Ishikawa (cell line): ENCODE results near the gene SLC37A3.

ENCODE experiments used
- CEBPB ChIP-seq: IDR thresholded peaks from 2 replicates; pipeline ENCODE4 v1.6.1; 2012
- CREB1 ChIP-seq: IDR thresholded peaks from 2 replicates; pipeline ENCODE4 v1.6.1; 2012; ENCODE audit warnings: low read depth
- EGR1 ChIP-seq: IDR thresholded peaks from 2 replicates; pipeline ENCODE4 v1.6.1; 2012
- EP300 ChIP-seq: IDR thresholded peaks from 2 replicates; pipeline ENCODE4 v1.6.1; 2012; ENCODE audit warnings: borderline replicate concordance
- FOXM1 ChIP-seq: IDR thresholded peaks from 2 replicates; pipeline ENCODE4 v1.6.1; 2012; ENCODE audit warnings: low read depth, borderline replicate concordance
- MAX ChIP-seq: IDR thresholded peaks from 2 replicates; pipeline ENCODE4 v1.6.1; 2012
- NFIC ChIP-seq: IDR thresholded peaks from 2 replicates; pipeline ENCODE4 v1.6.1; 2012
- RAD21 ChIP-seq: IDR thresholded peaks from 2 replicates; pipeline ENCODE4 v1.6.1; 2012; ENCODE audit warnings: low read depth
- TAF1 ChIP-seq: IDR thresholded peaks from 2 replicates; pipeline ENCODE4 v1.6.1; 2012; ENCODE audit warnings: low read depth, mild to moderate bottlenecking
- TCF12 ChIP-seq: IDR thresholded peaks from 2 replicates; pipeline ENCODE4 v1.6.1; 2012; ENCODE audit warnings: low read depth
- TEAD4 ChIP-seq: IDR thresholded peaks from 2 replicates; pipeline ENCODE4 v1.6.1; 2012
- USF1 ChIP-seq: IDR thresholded peaks from 2 replicates; pipeline ENCODE4 v1.6.1; 2012
- YY1 ChIP-seq: IDR thresholded peaks from 2 replicates; pipeline ENCODE4 v1.6.1; 2012; ENCODE audit warnings: low read depth
- ZBTB7A ChIP-seq: IDR thresholded peaks from 2 replicates; pipeline ENCODE4 v1.6.1; 2012; ENCODE audit warnings: low read depth
- TF ChIP-seq, protein P1 (sequence below): IDR thresholded peaks from 2 replicates; pipeline ENCODE4 v1.6.1; 2012; ENCODE audit warnings: low read depth, mild to moderate bottlenecking

SLC37A3 gene

GRCh38 chr7:140292438-140292837, 105.9 kb downstream of the SLC37A3 start:
- TF ChIP-seq NFIC: no peak
- no peak for TF ChIP-seq YY1

DNA sequence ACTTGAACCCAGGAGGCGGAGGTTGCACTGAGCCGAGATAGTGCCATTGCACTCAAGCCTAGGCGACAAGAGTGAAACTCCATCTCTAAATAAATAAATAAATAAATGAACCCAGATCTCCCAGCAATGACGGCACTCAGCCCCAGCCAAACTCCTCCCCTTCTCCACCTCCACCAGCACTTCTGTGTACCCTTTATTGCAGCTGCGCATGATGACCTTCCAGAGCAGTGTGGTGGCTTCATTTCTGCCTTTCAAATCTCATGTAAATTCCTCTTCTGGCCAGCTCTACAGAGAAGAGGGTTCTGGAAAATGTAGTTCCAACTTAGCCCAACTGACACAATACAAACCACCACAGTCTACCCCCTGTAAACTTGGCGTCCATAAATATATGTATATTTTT, 108.5 kb downstream of the SLC37A3 start:
- TF ChIP-seq EP300: no peak
- TF ChIP-seq USF1: no peak
- TF ChIP-seq TAF1: no peak
- TF ChIP-seq MAX: no peak
- TF ChIP-seq TCF12: no peak
- no peak for TF ChIP-seq EGR1
- no peak for TF ChIP-seq FOXM1
- no peak for TF ChIP-seq CEBPB
- TF ChIP-seq TEAD4: no peak
- no peak for TF ChIP-seq CREB1
- TF ChIP-seq, protein P1, sequence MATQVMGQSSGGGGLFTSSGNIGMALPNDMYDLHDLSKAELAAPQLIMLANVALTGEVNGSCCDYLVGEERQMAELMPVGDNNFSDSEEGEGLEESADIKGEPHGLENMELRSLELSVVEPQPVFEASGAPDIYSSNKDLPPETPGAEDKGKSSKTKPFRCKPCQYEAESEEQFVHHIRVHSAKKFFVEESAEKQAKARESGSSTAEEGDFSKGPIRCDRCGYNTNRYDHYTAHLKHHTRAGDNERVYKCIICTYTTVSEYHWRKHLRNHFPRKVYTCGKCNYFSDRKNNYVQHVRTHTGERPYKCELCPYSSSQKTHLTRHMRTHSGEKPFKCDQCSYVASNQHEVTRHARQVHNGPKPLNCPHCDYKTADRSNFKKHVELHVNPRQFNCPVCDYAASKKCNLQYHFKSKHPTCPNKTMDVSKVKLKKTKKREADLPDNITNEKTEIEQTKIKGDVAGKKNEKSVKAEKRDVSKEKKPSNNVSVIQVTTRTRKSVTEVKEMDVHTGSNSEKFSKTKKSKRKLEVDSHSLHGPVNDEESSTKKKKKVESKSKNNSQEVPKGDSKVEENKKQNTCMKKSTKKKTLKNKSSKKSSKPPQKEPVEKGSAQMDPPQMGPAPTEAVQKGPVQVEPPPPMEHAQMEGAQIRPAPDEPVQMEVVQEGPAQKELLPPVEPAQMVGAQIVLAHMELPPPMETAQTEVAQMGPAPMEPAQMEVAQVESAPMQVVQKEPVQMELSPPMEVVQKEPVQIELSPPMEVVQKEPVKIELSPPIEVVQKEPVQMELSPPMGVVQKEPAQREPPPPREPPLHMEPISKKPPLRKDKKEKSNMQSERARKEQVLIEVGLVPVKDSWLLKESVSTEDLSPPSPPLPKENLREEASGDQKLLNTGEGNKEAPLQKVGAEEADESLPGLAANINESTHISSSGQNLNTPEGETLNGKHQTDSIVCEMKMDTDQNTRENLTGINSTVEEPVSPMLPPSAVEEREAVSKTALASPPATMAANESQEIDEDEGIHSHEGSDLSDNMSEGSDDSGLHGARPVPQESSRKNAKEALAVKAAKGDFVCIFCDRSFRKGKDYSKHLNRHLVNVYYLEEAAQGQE: no peak
- no peak for TF ChIP-seq ZBTB7A
- no peak for TF ChIP-seq RAD21
- TF ChIP-seq YY1: no peak
- no peak for TF ChIP-seq NFIC

GRCh38 chr7:140287988-140288387, 110.3 kb downstream of the SLC37A3 start:
- TF ChIP-seq TCF12 (no peak), NFIC (no peak), RAD21 (no peak), FOXM1 (no peak), EP300 (no peak)

DNA sequence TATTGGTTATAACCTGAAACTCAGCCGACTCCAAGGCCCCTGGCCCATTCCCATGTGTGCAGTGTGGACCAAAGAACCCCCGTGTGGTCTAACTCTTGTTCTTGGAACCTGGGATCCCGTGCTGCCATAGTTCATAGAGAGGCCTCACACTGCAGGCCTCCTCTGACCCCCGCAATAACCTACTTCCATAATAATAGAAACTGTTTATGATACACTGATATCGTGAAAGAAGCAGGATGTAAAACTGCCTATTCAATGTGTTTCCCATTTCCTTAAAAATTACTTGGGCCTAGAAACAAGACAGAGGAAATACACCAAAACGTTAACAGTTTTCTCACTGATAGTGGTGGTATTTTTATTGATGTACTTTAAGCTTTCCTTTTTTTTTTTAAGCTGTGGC, 112.4 kb downstream of the SLC37A3 start:
- TF ChIP-seq EGR1 (no peak), EP300 (no peak)

DNA sequence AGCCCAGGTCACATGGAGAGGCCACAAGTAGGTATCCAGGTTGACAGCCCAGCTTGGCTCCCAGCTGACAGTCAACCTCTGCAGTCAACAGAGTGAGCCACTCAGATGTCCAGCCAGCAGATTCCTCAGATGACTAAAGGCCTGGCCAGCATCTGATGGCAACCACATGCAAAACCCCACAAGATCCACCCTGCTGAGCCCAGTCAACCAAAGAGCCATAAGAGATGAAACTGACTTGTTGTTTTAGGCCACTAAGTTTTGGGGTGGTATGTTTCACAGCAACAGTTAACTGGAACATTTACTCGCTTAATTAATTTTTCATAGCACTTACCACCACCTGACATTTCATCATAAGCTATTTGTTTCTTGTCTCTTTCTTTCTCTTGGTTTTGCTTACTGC, 114.3 kb downstream of the SLC37A3 start:
- TF ChIP-seq MAX (no peak), ZBTB7A (no peak), USF1 (no peak), TEAD4 (no peak), TCF12 (no peak)
